Right atrium auricular region (tissue), 2 donors: ENCODE data around the gene LPCAT2. TPM values are rescaled to one million over a fixed set of nuclear protein-coding genes. Genes with fewer than 3 reads are reported as not detected.

ENCODE experiments used
- DNase-seq: peaks from one replicate; pipeline ENCODE4 v3.0.0-alpha.2; 2019; ENCODE audit warnings: low spot score
- H3K27ac ChIP-seq, 2 donors: fragments of 200-600 bp; sonication (generic); 1 replicate in 1 of 2; 2 replicates in 1 of 2; pipeline ENCODE4 v1.5.1; 2016 to 2019
- H3K27me3 ChIP-seq, 2 donors: fragments of 200-600 bp; sonication (generic); one replicate each; pipeline versions ENCODE4 v1.5.1 to v1.6.0; 2017 to 2019
- H3K36me3 ChIP-seq: fragments of 200-600 bp; sonication (generic); one replicate; pipeline ENCODE4 v1.5.1; 2016
- H3K4me1 ChIP-seq, 2 donors: fragments of 200-600 bp; sonication (generic); one replicate each; pipeline versions ENCODE4 v1.5.1 to v1.6.0; 2017 to 2019
- H3K4me3 ChIP-seq, 2 donors: fragments of 200-600 bp; sonication (generic); 1 replicate in 1 of 2; 2 replicates in 1 of 2; pipeline ENCODE4 v1.5.1; 2017 to 2019; ENCODE audit warnings: mild to moderate bottlenecking in 1 of 2, moderate library complexity in 1 of 2
- H3K9me3 ChIP-seq, 2 donors: fragments of 200-600 bp; sonication (generic); one replicate each; pipeline ENCODE4 v1.5.1; 2019
- CTCF ChIP-seq, 2 donors: fragments of 200-600 bp; sonication (generic); IDR thresholded peaks; one replicate each; pipeline ENCODE4 v1.5.1; 2019; ENCODE audit warnings: antibody characterized with exemption in 2 of 2
- total RNA-seq, 2 donors: library from RNA; depleted of rRNA; stranded (reverse); fragments of >200 nt; gene quantifications; one replicate each; pipeline ENCODE4 v1.1.0, GENCODE V29; 2016

LPCAT2 gene
- total RNA-seq, 2 donors from 2014 or later = 5.0 to 9.9 TPM

DNA sequence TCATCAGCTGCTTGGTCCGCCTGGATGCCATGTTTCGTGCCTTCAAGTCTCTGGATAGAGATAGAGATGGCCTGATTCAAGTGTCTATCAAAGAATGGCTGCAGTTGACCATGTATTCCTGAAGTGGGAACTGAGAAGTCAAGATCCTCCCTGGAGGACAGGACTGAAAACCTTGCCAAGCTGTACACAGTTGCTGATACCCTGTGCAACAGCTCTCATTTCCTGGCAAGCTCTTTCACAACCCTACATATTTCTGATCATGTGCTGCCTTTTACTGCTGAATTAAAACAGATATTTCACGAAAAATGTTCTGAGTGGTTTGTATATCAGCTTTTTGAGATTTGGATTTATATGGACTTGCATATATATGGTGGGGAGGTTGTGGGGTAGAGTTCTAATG, 58.5 kb downstream of the LPCAT2 start:
- TF ChIP-seq CTCF (IDR thresholded peaks at IDR 0.05) = no peak
- Histone ChIP-seq H3K4me3 (no peak overlapping the region), H3K36me3 (no peaks in the 10 kb centered on the region), H3K4me1 (peaks cover 0 to 14% of the 10 kb centered on the region in 2 donors), H3K9me3 (no peaks in the 10 kb centered on the region), H3K27me3 (no peaks in the 10 kb centered on the region), H3K27ac (no peak overlapping the region)
- no peak for DNase-seq

GRCh38 chr16:55568207-55568606, 59.3 kb downstream of the LPCAT2 start:
- Histone ChIP-seq H3K9me3 (no peaks in the 10 kb centered on the region), H3K27me3 (no peaks in the 10 kb centered on the region), H3K36me3 (no peaks in the 10 kb centered on the region), H3K4me3 (no peak overlapping the region), H3K27ac (no peak overlapping the region), H3K4me1 (peaks cover 0 to 14% of the 10 kb centered on the region in 2 donors)
- TF ChIP-seq CTCF (IDR thresholded peaks at IDR 0.05) = no peak
- no peak for DNase-seq

DNA sequence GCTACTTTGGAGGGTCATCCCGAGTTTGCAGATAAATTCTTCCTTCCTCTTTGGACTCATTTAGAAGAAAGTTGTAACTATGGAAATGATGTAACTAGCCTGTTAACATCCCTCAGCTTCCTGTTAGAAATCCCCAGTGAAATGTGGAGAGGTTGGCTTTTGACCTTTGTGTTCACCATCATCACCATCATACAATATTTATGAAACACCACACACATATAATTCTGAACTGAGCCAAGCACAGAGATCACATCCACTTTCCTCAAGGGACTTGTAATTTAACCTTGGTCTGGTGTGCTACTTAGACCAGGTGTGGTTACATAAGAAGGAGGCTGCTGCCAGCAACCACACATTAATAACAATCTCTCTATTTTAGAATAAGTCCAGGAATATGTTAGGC, 60.2 kb downstream of the LPCAT2 start:
- Histone ChIP-seq H3K27me3 (no peaks in the 10 kb centered on the region), H3K4me3 (no peak overlapping the region), H3K27ac (no peak overlapping the region), H3K36me3 (no peaks in the 10 kb centered on the region), H3K9me3 (no peaks in the 10 kb centered on the region), H3K4me1 (peaks cover 0 to 14% of the 10 kb centered on the region in 2 donors)
- DNase-seq = no peak
- TF ChIP-seq CTCF (IDR thresholded peaks at IDR 0.05) = no peak

GRCh38 chr16:55570159-55570558, 61.3 kb downstream of the LPCAT2 start:
- no peak overlapping the region for H3K4me3 ChIP-seq
- H3K27ac ChIP-seq = no peak overlapping the region
- H3K36me3 ChIP-seq = no peaks in the 10 kb centered on the region
- H3K4me1 ChIP-seq = peaks cover 0 to 14% of the 10 kb centered on the region in 2 donors
- no peaks in the 10 kb centered on the region for H3K9me3 ChIP-seq
- no peaks in the 10 kb centered on the region for H3K27me3 ChIP-seq
- DNase-seq = no peak
- no peak for TF ChIP-seq CTCF (IDR thresholded peaks at IDR 0.05)

GRCh38 chr16:55571191-55571897, 62.5 kb downstream of the LPCAT2 start:
- H3K4me3 ChIP-seq = no peak overlapping the region
- DNase-seq = no peak
- H3K27ac ChIP-seq = no peak overlapping the region
- peaks cover 0 to 14% of the 10 kb centered on the region in 2 donors for H3K4me1 ChIP-seq
- H3K27me3 ChIP-seq = no peaks in the 10 kb centered on the region
- TF ChIP-seq CTCF (IDR thresholded peaks at IDR 0.05) = no peak
- H3K36me3 ChIP-seq = no peaks in the 10 kb centered on the region
- H3K9me3 ChIP-seq = no peaks in the 10 kb centered on the region

DNA sequence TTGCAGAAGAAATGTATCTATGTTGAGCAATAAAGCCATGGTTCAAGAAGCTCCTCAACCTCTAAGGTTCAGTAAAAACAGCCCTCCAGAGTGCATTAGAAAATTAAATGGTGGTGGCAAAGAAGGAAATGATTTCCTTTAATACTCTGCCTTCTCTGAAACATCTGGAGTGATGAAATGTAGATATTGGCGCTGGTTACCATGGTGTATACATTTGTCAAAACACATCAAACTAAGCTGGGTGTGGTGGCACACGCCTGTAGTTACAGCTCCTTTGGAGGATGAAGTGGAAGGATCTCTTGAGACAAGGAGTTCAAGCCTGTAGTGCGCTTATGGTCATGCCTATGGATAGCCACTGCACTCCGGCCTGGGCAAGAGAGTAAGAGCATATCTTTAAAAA, 63.6 kb downstream of the LPCAT2 start:
- TF ChIP-seq CTCF (IDR thresholded peaks at IDR 0.05) = no peak
- H3K27me3 ChIP-seq = no peaks in the 10 kb centered on the region
- H3K36me3 ChIP-seq = no peaks in the 10 kb centered on the region
- no peaks in the 10 kb centered on the region for H3K9me3 ChIP-seq
- peaks cover 0 to 8% of the 10 kb centered on the region in 2 donors for H3K4me1 ChIP-seq
- H3K27ac ChIP-seq = no peak overlapping the region
- H3K4me3 ChIP-seq = no peak overlapping the region
- DNase-seq = no peak
